GM21367 (cell line): ENCODE results near the gene SYT15.

Experiments
- ATAC-seq: cut with Tn5 transposase; IDR thresholded peaks from one replicate; pipeline ENCODE4 v1.9.1; 2021; ENCODE audit not compliant: unreplicated experiment

SYT15 gene

DNA sequence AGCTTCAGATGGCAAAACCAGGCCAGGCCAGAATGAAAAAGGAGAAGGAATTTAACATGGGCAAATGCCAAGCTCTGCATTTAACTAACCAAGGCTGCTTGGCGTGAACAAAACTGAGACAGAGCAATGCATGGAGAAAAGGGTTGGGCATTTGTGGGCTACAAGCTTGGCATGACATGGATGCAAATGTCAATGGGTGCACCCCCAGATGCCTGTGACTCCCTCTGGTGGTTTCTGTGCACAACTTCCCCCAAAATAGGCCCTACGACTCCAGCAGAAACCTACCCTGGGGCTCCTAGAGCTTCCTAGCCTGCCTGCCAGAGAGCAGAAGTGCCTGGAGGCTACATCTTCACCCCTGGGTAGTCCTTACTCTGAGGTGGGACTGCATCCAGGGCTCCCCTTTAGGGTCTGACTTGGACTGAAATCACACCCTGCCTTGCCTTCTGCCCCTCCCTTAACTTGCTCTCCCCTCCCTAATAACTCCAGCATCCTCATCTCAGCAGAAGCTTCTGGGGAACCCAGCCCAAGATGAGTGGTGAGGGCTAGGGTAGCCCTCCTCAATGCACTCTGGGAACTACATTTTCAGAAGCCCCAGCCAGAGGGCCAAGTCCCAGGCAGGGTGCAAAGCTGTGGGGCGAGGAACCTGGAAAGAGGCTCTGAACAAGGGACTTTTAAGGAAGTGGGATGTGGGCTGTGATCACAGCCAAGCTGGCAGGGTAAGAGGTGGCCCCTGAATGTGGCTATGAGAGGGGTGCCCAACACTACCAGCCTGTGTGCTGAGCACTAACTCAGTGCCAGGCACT lies 33.7 kb upstream of the SYT15 start:
- ATAC-seq = no peak

DNA sequence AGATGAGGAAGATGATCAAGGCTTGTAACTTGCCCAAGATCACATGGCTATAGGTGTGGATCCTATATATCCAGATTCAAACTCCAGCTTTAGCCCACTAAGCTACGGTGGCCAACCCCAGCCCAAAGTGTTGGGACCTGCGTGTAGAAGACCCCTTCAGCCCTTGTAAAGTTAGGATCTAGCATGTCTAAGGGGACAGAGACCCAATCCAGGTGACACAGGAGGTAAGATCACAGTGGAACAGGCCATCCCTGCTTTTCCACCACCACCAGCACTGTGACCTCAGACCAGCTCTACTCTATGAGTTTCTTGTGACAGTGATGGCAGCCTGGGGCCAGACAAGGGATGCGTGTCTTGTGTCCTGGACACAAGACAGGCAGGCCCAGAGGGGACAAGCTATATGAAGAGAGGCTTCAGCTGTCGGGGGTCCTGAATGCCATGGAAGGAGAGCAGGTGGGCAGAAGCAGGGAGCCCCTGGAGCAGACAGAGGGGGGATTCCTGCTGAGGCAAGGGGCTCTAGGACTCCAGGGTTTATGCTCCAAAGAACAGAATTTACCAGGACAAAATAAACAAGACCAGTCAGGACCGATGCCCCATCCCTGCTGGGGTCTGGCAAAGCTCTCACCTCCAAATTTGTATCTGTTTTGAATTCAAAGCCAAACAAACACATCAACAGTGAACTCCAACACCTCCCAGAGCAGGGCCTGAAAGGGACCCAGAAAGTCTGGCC lies 32.9 kb upstream of the SYT15 start:
- ATAC-seq = no peak

DNA sequence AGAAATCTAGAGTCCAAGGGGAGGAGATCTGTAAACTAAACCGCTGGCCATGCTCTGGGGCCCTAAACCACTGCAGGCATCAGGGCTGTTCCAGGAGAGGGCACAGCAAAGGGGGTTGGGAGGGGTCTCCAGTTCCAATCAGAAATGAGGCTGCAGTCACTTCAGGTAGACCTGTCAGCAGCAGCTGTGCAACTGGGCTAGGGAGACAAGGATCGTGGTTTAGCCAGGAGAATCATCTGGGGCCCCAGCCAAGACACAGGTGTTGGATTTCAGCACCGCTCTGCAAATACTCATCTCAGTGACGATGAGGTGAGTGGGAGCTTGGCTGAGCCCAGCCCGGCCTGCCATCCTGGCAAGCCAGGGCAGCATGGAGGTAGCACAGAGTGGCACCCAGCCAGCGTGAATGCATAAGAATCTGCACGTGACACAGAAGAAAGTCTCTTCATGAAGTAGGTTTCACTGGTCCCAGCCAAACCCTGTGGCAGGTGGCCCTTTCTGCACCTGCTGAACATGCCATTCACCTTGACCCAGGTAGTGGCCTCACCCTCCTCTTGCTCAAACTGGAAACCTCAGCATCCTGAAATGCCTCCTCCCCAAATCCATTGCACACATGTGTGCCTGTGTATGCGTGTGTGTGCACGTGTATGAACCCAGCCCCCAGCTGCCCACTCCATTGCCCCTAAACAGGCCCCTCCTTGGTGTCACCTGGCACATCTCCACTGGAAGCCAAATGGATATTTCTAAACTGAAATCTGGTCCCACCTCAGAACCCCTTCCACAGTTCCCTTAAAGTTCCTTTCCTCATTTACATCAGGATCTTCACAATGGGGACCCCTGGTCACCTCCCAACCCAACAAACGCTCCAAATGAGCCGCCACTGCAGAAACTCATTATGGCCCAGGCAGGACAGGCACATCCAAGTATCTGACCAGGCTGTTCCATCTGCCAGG lies 32.1 kb upstream of the SYT15 start:
- ATAC-seq = no peak

DNA sequence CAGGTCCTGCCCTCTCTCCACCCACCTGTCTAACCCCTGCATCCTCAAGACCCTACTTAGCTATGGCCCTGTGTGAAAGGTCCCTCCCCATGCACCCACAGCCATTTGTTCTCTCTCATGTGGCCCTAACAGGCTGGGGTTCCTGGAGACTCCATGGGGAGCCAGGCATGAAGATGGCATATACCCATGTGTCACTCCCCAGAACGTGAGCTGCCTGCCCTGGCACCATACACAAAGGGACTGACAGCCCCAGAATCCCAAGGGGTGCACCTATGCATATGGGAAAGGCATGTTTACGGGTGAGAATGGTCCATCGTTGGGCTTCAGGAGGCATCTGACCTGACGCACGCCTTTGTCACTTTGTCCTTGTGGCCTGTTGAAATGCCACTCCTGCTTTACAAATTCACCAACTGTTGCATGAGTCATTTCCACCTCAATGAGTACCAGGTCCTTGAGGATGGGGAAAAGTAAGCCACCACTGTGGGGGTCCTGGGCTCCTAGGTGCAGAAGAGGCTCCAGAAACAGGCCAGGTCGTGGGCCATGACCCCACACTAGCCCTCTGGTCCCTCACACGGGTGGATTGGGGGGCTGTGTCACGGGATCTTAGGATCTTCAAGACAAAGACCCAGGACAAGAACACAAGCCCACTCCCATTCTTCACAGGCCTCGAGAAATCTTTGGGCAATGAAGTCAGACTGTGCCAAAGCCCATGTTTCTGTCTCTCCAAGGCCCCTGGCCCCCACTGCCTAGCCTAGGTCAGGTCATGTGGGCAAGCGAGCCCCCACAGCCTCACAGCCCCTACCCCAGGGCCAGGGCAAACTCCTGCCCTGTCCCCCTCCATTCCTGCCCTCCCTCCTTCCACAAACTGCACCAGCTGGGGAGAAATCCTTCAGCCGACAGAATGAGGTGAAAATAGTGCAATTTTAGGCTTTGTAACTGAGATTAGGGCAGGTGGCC lies 31.1 kb upstream of the SYT15 start:
- ATAC-seq = no peak

DNA sequence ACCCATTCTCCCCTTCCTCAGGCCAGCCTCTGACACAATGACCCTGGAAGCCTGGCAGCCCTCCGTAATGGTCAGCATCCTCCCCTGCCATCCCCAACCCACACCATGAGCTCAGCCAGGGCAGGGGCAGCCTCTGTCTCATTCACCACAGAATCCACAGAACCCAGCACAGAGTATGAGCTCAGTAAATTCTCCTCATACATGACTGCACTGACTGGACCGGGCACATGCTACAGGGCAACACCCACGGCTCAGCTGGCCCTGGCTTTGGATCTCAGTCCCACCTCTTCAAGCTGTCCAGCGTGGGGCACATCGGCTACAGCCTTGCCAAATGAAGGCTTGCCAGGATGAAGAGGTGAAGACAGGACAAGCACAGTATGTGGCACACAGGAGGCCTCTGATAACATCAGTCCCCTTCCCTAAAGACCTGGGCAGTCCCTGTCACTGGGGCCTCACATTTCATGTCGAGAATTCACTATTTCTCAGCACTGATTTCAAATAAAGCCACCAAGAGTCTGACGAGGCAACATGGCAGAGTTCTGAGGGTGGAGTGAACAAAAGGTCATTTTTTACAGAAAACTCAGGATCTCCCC lies 30.3 kb upstream of the SYT15 start:
- no peak for ATAC-seq

DNA sequence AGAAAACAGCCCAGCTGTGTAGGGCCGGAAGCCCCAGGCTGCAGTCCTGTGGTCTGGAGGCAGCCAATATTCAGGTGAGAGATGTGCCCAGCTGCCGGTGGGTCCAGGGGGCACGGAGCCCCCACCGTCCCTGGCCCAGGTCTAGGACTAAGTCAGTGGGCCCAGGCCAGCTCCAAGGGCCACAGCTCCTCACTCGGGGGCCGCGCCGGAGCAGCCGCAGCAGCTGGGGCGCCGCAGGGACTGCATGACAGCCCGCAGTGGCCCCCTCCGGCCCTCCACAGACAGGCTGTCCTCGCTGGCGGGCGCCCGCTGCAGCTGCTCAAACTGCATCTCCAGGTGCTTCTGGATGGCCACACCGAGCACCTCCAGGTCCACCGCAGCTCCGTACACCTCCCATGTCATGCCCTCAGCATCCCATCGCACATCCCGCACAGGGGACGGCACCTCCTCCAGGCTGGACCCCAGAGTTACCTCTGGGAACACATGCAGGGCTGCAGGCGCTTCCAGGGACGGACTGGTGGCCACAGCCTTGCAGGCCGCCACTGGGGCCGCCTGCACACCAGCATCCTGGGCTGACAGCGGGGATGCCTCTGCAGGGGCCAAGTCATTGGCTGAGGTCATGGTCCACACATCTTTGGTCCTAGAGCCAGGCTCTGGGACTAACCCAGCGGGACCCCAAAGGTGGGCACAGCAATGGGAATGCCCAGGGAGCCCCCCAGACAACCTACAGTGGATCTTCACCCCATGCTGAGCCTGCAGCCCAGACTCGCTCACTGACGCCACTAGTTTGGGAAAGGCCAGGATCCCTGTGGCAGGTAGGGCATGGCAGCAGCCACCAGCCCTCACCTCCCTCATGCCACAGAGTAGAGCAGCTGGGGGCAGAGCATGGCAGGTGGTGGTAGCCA lies 29.5 kb upstream of the SYT15 start:
- ATAC-seq = no peak

DNA sequence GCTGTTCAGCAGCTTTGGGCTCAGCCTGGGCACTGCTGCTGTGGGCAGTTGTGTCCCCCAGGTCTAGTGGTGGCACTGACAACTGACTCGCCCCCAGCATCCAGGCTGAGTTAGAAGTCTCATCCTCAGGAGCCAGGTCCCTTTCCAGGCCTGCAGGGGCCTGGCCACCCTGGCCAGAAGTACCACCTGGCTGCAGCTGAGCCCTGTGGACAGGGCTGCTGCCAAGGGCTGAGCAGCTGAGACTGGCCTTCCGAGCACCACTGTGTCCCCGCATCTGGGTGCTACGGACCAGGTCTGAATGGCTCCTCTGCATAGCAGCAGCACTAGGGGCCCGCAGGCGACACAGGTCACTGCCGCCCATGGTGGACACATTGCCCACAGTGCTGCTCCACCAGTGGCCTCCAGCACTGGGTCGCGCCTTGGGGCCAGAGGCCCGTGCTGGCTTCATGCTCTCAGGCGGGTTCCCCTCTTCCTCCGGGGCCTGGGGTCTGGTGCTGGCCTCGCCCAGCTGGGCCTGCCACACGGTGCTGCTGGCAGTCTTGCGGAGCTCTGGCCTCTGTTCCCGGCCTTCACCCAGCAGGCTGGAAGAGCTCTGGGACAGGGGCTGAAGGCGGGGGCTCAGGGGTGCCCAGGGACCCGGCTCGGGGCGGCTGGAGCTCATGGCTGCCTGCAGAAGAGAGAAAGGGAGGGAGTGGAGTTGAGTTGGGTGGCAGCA lies 28.7 kb upstream of the SYT15 start:
- ATAC-seq = no peak

DNA sequence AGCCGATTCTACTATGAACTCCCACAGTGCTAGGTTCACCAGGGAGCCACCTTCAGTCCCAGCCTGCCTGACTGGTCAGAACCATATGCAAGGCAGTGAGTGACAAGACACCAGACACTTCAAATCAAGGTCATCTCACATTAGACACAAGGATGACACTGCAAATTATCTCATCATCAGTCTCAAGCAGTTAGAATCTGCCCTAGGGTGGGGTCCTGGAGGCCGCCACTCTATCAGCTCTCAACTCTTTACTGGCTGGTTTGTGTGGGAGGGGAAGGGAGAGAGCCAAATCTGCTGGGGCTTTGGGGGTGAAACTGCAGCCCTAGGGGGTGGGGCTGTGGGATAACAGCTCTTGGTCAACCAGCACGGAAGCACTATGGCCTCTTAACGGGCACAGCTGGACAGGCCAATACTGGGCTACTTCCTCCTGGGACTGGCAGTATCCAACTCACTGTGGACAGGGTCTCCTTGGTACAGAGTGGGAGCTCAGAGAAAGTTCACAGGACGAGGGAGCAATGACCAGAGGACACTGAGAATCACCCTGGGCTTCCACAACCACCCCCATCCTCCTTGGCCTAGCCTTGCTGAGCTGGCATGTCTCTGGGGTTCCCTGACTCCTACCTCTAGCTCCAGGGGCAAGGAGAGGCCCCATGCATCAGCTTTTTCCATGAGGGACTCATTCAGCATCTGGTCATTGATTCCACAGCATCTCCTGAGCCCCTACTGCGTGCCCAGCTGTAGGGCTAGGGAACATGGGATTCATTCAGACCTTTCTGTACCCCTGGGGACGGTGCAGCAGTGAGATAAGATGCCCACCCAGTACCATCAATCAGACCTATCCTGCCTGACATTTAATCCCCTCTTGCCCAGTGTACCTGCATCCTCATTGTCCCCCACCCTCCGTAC lies 27.9 kb upstream of the SYT15 start:
- ATAC-seq = no peak

DNA sequence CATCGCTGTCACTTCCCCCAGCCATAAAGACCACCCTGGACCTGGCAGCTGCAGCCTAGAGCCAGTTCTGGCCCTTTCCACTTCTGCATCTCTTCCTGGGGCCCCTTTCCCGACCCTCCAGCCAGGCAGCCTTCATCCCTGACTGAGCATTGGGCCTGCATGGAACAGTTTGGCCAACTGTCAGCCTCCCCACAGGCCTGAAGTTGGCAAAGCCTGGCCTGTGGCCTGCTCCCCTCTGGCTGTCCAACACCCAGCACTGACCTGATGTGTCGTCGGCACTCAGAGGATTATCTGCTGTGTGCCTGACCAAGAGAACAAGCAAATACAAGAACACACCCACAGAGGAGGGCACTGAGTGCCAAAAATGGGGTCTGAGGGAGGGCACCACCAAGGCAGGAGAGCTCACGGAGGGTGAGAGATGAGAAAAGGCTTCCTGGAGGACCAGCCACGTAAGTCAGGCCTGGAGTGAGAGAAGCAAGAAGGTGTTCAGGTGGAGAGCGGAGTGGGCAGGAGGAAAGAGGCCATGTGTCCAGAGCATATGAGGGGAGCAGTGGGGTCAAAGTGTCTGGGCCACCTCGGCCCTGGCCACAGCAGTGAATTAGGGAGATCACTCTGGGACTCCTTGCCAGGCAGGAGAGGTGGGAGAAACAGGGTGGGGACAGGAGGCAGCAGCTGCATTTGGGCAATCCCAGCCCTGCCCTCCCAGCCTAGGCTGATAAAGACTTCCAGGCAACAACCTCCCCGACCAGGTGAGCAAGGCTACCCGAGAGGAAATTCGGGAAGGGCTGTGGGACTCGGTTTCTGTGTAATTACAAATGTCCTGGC lies 27.0 kb upstream of the SYT15 start:
- ATAC-seq = no peak

DNA sequence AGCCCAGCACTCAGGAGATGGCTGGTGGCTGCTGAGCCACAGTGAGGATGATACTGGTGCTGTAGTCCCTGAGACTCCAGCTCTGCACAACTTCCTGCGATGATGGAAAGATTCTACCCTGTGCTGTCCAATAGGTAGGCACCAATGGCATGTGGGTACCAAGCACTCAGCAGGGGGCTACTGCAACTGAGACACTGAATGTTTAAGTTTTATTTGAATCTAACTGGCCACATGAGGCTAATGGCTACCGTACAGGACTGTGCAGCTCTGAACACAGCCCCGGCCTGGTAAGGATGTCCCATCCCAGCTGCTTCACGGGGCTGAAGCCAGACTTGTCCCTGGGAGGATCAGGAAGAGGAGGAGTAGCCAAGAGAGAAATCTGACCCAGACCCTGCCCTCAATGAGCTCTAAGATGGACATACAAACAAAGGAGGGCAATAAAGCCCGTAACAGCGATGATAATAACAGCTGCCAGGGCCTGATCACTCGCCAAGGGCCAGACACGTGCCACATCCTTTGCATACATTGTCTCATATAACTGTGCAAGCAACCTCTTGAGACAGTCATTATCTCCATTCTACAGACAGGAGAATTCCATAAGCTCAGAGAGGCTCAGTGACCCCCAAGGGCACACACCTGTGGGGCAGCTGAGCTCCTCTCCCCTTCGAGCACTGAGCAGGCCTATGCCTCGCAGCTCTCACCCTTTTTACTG lies 26.2 kb upstream of the SYT15 start:
- no peak for ATAC-seq

DNA sequence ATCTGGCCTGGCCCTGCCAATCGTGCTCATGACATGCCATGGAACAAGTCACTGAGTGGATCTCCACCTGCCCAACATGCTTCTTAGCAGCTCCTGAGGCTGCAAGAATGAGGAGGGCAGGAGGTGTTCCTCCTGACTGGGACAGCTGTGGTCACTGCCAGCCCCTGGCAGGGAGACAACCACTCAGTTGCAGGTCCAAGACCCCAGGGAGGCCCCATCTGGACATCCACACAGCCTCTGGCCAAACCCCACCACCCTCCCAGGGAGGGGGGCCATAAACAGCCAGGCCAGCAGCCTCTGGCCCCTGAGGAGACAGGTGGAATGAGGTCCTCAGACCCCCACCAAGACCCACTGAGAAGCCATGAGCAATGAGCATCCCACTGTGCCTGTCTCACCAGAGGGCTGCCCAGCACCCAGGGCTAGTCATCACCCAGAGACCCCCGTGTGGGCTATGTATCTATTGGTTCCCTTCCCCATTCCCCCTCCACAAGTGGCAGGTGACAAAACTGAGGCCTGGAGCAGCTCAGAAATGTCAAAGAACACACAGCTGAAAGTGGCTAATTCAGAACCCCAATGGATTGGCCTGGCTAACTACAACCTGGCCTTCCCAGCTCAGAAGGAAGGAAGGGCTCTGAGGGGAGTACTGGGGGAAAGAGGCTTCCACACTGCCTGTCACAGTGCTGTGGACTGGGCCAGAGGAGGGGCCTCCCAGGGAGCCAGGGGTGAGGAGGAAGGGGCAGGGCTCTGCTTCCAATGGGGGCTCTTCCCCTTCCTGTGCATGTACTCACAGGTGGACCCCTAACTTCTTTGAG lies 25.5 kb upstream of the SYT15 start:
- no peak for ATAC-seq

DNA sequence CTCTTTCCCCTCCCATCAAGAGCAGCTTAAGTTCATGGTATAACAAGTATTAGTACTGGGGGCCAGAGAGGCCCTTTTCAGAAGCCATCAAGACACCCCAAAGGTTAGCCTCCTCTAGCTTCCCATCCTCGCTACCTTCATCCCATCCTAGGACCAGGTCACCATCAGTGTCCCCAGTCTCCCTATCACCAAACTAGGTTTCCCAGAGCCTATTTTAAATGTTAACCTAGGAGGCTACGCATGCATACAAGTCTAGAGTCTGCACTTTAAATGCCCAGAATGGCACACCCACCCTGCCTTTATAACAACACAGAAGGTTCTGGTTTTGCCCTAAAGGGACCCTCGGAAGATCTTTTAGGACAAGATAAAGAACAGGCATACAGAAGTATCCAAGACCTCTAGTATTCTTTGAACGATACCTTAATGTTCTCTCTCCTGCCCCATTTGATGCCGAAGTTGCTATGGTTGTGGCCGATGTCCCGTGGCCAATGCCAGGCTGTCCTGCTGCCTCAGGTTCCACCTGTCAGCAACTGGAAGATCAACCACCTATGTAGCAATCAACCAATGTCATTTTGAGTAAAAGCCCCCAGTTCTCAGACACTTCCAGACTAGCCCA lies 24.7 kb upstream of the SYT15 start:
- no peak for ATAC-seq

DNA sequence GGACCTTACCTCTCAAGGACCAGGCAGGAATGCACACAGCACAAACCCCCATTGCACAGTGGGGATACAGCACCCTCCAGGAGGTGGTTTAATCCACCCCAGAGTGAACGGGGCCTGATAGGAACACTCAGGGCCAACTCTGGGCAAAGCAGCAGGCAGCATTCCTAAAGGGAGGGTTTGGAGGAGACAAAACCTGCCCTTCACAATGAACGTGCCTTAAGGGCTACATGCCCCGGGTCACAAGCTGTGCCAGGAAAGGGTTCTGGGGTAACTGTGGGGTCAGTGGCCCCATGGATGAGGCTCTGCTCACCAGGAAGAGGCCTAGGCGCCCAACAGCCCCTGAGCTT lies 23.6 kb upstream of the SYT15 start:
- ATAC-seq = no peak

DNA sequence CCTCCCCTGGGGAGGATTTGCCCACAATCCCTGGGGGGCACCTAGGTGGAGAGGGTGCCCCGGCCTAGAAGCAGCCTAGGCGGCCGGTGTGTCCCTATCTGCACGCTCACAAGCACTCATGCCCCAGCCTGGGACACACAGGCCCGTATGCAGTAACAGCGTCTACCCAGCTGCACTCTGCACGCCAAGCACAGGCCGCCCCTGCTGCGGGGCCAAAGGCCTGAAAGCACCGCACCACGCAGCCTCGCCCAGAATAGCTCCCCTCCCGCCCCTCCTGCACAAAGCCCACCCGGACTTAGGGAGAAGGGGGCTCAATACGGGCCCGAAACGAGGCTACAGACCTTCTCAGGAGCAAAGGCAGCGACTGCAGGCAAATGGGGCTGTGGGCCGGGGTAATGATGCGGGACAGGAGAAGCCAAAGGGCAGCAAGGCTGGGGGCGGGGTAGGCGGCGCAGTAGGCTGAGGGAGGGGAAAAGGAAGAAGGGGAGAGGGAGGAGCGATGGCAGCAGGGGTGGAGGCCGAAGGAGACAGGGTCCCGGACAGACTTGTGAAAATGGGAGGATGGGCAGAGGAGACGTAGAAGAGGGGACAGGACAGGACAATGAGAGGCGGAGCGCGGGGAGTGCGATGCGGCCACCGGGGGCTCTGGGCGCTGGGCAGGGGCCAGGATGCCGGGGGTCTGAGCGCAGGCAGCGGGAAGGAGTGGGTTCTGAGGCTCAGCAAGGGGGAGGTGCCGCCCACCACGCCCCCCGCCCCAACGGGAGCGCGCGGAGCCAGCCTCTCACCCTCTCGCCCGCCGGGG lies 23.0 kb upstream of the SYT15 start:
- no peak for ATAC-seq
